Neural cell (in vitro differentiated cells): ENCODE data around the gene PPM1H. TPM values are rescaled to one million over a fixed set of nuclear protein-coding genes. Genes with fewer than 3 reads are reported as not detected.

Source experiments
- H2AFZ ChIP-seq: fragments of 200-600, 300-800 bp; sonication (generic), shearing (Covaris generic); 2 replicates; pipeline ENCODE4 v1.6.0; 2014; ENCODE audit warnings: low read depth, mild to moderate bottlenecking, antibody characterized with exemption, low read length, moderate library complexity
- H3F3A ChIP-seq: fragments of 200-600 bp; shearing (Covaris generic); 2 replicates; pipeline ENCODE4 v1.6.1; 2016; ENCODE audit warnings: mild to moderate bottlenecking, moderate library complexity, mixed read lengths, antibody characterized with exemption, low read length; ENCODE audit not compliant: insufficient read depth, poor library complexity, severe bottlenecking
- H3K27ac ChIP-seq: fragments of 200-600, 300-800 bp; sonication (generic), shearing (Covaris generic); 2 replicates; pipeline ENCODE4 v1.5.1; 2014; ENCODE audit warnings: mild to moderate bottlenecking, low read length, moderate library complexity
- H3K27me3 ChIP-seq: fragments of 300-800, 200-600 bp; sonication (generic), shearing (Covaris generic); 2 replicates; pipeline ENCODE4 v1.6.0; 2014; ENCODE audit warnings: mild to moderate bottlenecking, low read depth, low read length, moderate library complexity; ENCODE audit not compliant: insufficient read depth
- H3K36me3 ChIP-seq: fragments of 300-800, 200-600 bp; sonication (generic), shearing (Covaris generic); 2 replicates; pipeline ENCODE4 v1.5.1; 2014; ENCODE audit warnings: mild to moderate bottlenecking, antibody characterized with exemption, low read length, moderate library complexity; ENCODE audit not compliant: insufficient read depth
- H3K4me2 ChIP-seq: fragments of 300-800, 200-600 bp; sonication (generic), shearing (Covaris generic); 2 replicates; pipeline ENCODE4 v1.6.0; 2014; ENCODE audit warnings: mild to moderate bottlenecking, low read length
- H3K4me3 ChIP-seq: fragments of 300-800, 200-600 bp; sonication (generic), shearing (Covaris generic); 2 replicates; pipeline ENCODE4 v1.5.1; 2014; ENCODE audit warnings: mild to moderate bottlenecking, low read length, moderate library complexity
- H3K79me2 ChIP-seq: fragments of 200-600 bp; shearing (Covaris generic); replicated peaks from 2 replicates; pipeline ENCODE4 v1.6.0; 2014; ENCODE audit warnings: mild to moderate bottlenecking, low read length, moderate library complexity; ENCODE audit not compliant: insufficient read depth
- H3K9ac ChIP-seq: fragments of 300-800, 200-600 bp; sonication (generic), shearing (Covaris generic); 2 replicates; pipeline ENCODE4 v1.6.1; 2016; ENCODE audit warnings: mild to moderate bottlenecking, low read length, mixed read lengths
- H3K9me2 ChIP-seq: fragments of 200-600 bp; shearing (Covaris generic); 2 replicates; pipeline ENCODE4 v1.6.1; 2016; ENCODE audit warnings: mild to moderate bottlenecking, low read length, mixed read lengths; ENCODE audit not compliant: insufficient read depth
- H3K9me3 ChIP-seq: fragments of 200-600, 300-800 bp; sonication (generic), shearing (Covaris generic); 2 replicates; pipeline ENCODE4 v1.6.1; 2016; ENCODE audit warnings: mild to moderate bottlenecking, mixed run types, low read length, moderate library complexity, mixed read lengths
- H4K20me1 ChIP-seq: fragments of 200-600 bp; shearing (Covaris generic); 2 replicates; pipeline ENCODE4 v1.6.1; 2016; ENCODE audit warnings: mild to moderate bottlenecking, mixed run types; ENCODE audit not compliant: insufficient read depth
- CTCF ChIP-seq: fragments of 450-650 bp; IDR thresholded peaks from 2 replicates; pipeline ENCODE4 v1.5.1; 2014; ENCODE audit warnings: antibody characterized with exemption, mild to moderate bottlenecking, moderate library complexity; ENCODE audit not compliant: poor library complexity, severe bottlenecking
- EP300 ChIP-seq: fragments of 450-650 bp; conservative IDR thresholded peaks from 2 replicates; pipeline ENCODE4 v1.6.1; 2014; ENCODE audit warnings: antibody characterized with exemption, mild to moderate bottlenecking, moderate library complexity; ENCODE audit not compliant: poor library complexity, severe bottlenecking
- EZH2 ChIP-seq: fragments of 200-600, 300-800 bp; shearing (Covaris generic), sonication (generic); IDR thresholded peaks from 2 replicates; pipeline ENCODE4 v1.6.1; 2014; ENCODE audit warnings: antibody characterized with exemption, low read length, borderline replicate concordance, mild to moderate bottlenecking; ENCODE audit not compliant: insufficient read depth, poor library complexity, severe bottlenecking
- MXI1 ChIP-seq: fragments of 450-650 bp; conservative IDR thresholded peaks from 2 replicates; pipeline ENCODE4 v1.6.1; 2014; ENCODE audit warnings: antibody characterized with exemption, mild to moderate bottlenecking; ENCODE audit not compliant: poor library complexity, severe bottlenecking
- POLR2AphosphoS5 ChIP-seq: IDR thresholded peaks from 2 replicates; pipeline ENCODE4 v1.6.1; 2012
- RAD21 ChIP-seq: fragments of 450-650 bp; conservative IDR thresholded peaks from 2 replicates; pipeline ENCODE4 v1.6.1; 2014; ENCODE audit warnings: antibody characterized with exemption, mild to moderate bottlenecking, moderate library complexity
- REST ChIP-seq: IDR thresholded peaks from 2 replicates; pipeline ENCODE4 v1.6.1; 2012; ENCODE audit warnings: borderline replicate concordance
- SMC3 ChIP-seq: fragments of 450-650 bp; conservative IDR thresholded peaks from 2 replicates; pipeline ENCODE4 v1.6.1; 2014; ENCODE audit warnings: antibody characterized with exemption, mild to moderate bottlenecking, moderate library complexity; ENCODE audit not compliant: poor library complexity
- TAF1 ChIP-seq: IDR thresholded peaks from 2 replicates; pipeline ENCODE4 v1.6.1; 2012; ENCODE audit warnings: low read depth
- polyA plus RNA-seq: library from polyadenylated mRNA; depleted of rRNA; stranded (reverse); fragments of >200 nt; gene quantifications from 2 replicates; pipeline ENCODE4 v1.2.3, GENCODE V29; 2014

Gene PPM1H
- polyA plus RNA-seq, 1 donor from 2014 or later: 3.9 TPM

GRCh38 chr12:62959745-62960144 is 24.8 kb upstream of the PPM1H start:
- H4K20me1 ChIP-seq: no peaks in the 10 kb centered on the region
- H3K27ac ChIP-seq: no peak overlapping the region
- H3F3A ChIP-seq: no peaks in the 10 kb centered on the region
- H3K27me3 ChIP-seq: no peaks in the 10 kb centered on the region
- TF ChIP-seq SMC3: no peak
- no peak for TF ChIP-seq RAD21
- no peak for TF ChIP-seq POLR2AphosphoS5
- TF ChIP-seq MXI1: no peak
- no peak for TF ChIP-seq EZH2
- no peaks in the 10 kb centered on the region for H3K9me2 ChIP-seq
- H3K79me2 ChIP-seq: no peaks in the 10 kb centered on the region
- no peak overlapping the region for H3K4me2 ChIP-seq
- H3K4me3 ChIP-seq: no peak overlapping the region
- H3K36me3 ChIP-seq: no peaks in the 10 kb centered on the region
- H3K9ac ChIP-seq: no peak overlapping the region
- H3K9me3 ChIP-seq: no peaks in the 10 kb centered on the region
- H2AFZ ChIP-seq: no peak overlapping the region

- Histone ChIP-seq H3K36me3 (no peaks in the 10 kb centered on the region), H3K27me3 (no peaks in the 10 kb centered on the region), H3K4me2 (no peak overlapping the region), H2AFZ (no peak overlapping the region), H3K79me2 (no peaks in the 10 kb centered on the region), H4K20me1 (no peaks in the 10 kb centered on the region), H3K9me2 (no peaks in the 10 kb centered on the region), H3K9me3 (no peaks in the 10 kb centered on the region), H3F3A (no peaks in the 10 kb centered on the region), H3K27ac (no peak overlapping the region), H3K4me3 (no peak overlapping the region), H3K9ac (no peak overlapping the region)
- TF ChIP-seq EZH2 (no peak), CTCF (no peak), MXI1 (no peak), TAF1 (no peak), EP300 (no peak), POLR2AphosphoS5 (no peak), RAD21 (no peak), REST (no peak), SMC3 (no peak)
Observed at GRCh38 chr12:62957233-62957953, 22.4 kb upstream of the PPM1H start.
